ENCODE measurements around the gene CXCR6. TPM values are rescaled to one million over a fixed set of nuclear protein-coding genes. Genes with fewer than 3 reads are reported as not detected.
A peak's percentile ranks its signal among the peaks of the same experiment; 100 is the strongest.

Gene CXCR6
- total RNA-seq, 1 donor from 2014 or later = 0.33 TPM

DNA sequence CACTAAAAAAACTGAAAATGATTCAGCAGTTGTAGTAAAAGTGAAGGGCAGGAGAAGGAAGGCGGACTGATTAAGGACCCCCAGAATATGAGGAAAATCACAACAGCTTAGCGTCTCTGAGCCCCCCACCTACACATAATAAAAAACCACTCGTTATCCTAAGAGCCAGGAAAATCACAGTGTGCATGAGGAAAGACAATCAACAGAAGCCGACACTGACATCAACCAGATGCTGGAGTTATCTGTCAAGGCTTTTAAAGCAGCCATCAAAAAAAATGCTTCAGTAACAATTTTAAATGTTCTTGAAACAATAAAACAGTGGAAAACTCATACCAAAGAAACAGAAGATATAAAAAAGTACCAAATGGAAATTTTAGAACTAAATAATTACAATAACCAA is 9.7 kb upstream of the CXCR6 start:
- TF ChIP-seq CTCF (IDR thresholded peaks at IDR 0.05; ENCODE audit: borderline replicate concordance) = no peak
- no peak overlapping the region for H3K27ac ChIP-seq (replicated peaks)
- no peaks in the 10 kb centered on the region for H3K9me3 ChIP-seq (replicated peaks)
- intact Hi-C loops (cut with micrococcal nuclease) = no loop called here
- no peaks in the 10 kb centered on the region for H3K27me3 ChIP-seq (ENCODE audit: low read depth)
- no peak overlapping the region for H3K4me3 ChIP-seq
- H3K4me1 ChIP-seq = peaks cover 47% of the 10 kb centered on the region
- peaks cover 91% of the 10 kb centered on the region for H3K36me3 ChIP-seq
- no peak for DNase-seq

DNA sequence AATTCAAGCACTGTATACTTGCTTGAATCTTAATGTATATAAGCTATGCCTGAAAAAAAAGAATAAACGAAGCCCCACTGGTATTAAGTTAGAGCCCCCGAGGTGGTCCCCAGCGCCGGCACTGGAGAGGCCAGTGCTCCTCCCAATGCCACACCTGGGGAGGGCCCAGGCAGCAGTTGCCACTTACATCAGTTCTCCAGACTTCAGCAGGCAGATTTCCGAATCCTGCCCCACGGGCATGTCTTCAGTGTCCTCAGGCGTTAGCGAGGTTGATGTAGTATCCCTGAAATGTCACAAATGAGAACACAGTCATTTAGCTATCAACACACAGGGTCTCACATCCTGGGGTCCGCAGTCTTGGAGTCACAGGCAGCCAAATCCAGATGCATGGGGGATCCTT is 7.0 kb upstream of the CXCR6 start:
- no peak for DNase-seq
- intact Hi-C loops (cut with micrococcal nuclease) = no loop called here
- Histone ChIP-seq H3K27me3 (ENCODE audit: low read depth) (no peaks in the 10 kb centered on the region), H3K4me3 (no peak overlapping the region), H3K27ac (replicated peaks) (no peak overlapping the region), H3K4me1 (peaks cover 67% of the 10 kb centered on the region), H3K36me3 (peaks cover 64% of the 10 kb centered on the region), H3K9me3 (replicated peaks) (no peaks in the 10 kb centered on the region)
- no peak for TF ChIP-seq CTCF (IDR thresholded peaks at IDR 0.05; ENCODE audit: borderline replicate concordance)

DNA sequence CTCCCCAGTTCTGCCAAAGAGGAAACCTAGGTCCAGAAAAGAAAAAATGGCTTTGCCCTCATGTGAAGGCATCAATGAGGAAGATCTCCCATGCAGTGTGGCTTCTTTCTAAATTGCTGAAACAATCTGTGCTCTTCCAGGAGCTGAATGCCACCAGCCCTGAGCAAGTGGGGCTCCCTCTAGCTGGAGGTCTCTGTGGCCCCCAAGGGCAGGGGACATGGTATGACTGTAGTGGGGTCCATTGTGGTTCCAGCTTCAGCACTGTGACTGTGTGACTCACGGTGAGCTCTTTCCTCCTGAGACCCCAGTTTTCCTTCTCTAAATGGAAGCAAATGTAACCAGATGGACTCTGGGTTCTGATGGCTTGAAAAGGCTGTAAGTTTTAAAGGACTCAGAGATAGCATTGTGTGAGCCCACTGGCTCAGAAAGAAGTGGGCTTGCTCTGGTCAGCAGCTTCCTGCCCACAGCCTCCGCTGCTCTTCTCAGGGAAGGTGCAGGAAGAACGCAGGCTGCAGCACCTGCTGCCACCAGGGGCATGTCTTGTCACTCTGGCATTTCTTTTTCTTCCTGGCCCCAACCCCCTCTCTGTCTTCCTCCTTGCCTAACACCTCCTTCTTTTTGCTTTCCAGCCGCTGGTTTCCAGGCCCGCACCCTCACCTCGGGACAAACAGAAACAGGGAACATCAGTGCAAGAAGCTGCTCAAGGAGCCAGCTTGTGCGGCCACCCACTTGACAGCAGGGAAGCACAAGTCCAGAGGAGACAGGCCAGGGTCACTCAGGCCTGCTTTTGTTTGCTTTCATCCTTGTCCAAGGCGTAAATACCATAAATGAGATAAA is 5.8 kb upstream of the CXCR6 start:
- H3K27ac ChIP-seq (replicated peaks) = no peak overlapping the region
- peaks cover 64% of the 10 kb centered on the region for H3K4me1 ChIP-seq
- no peaks in the 10 kb centered on the region for H3K27me3 ChIP-seq (ENCODE audit: low read depth)
- no peak for DNase-seq
- intact Hi-C loops (cut with micrococcal nuclease) = loop anchor here (2.0 kb wide), 1 partner anchor 141 kb away; no protein-coding TSS in a partner anchor
- no peaks in the 10 kb centered on the region for H3K9me3 ChIP-seq (replicated peaks)
- TF ChIP-seq CTCF (IDR thresholded peaks at IDR 0.05; ENCODE audit: borderline replicate concordance) = no peak
- H3K36me3 ChIP-seq = peaks cover 53% of the 10 kb centered on the region
- no peak overlapping the region for H3K4me3 ChIP-seq

DNA sequence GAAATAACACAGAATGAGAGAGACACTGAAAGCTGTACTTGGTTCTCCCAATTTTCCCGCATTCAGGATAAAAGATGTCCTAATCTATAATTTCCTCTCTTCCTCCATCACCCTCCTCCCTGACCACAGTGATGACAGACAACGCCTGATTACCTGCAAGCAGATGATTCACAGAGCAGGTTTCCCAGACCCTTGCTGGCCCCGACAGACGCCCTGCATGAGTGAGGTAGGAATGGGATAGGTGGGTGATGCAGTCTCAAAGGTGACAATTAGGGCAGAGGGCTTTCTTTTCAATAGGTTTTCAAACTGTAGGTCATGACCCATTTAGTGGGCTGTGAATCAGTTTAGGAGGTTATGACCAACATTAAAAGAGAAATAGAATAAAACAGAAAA is 5.2 kb upstream of the CXCR6 start:
- peaks cover 47% of the 10 kb centered on the region for H3K36me3 ChIP-seq
- no peak for TF ChIP-seq CTCF (IDR thresholded peaks at IDR 0.05; ENCODE audit: borderline replicate concordance)

GRCh38 chr3:45938864-45939263 is 4.4 kb upstream of the CXCR6 start:
- intact Hi-C loops (cut with micrococcal nuclease) = loop anchor here (2.0 kb wide), 1 partner anchor 140 kb away; no protein-coding TSS in a partner anchor
- TF ChIP-seq CTCF (IDR thresholded peaks at IDR 0.05; ENCODE audit: borderline replicate concordance) = peak; percentile 93
- peaks cover 63% of the 10 kb centered on the region for H3K4me1 ChIP-seq
- no peaks in the 10 kb centered on the region for H3K9me3 ChIP-seq (replicated peaks)
- no peaks in the 10 kb centered on the region for H3K27me3 ChIP-seq (ENCODE audit: low read depth)
- peaks cover 39% of the 10 kb centered on the region for H3K36me3 ChIP-seq
- peak overlapping the region; percentile 14 for H3K27ac ChIP-seq (replicated peaks)
- no peak overlapping the region for H3K4me3 ChIP-seq
- DNase-seq = peak; percentile 73

More for the DNA sequence above, 5.2 kb upstream of the CXCR6 start:
- Histone ChIP-seq H3K27ac (replicated peaks) (no peak overlapping the region), H3K4me1 (peaks cover 69% of the 10 kb centered on the region), H3K27me3 (ENCODE audit: low read depth) (no peaks in the 10 kb centered on the region), H3K9me3 (replicated peaks) (no peaks in the 10 kb centered on the region), H3K4me3 (no peak overlapping the region)
- DNase-seq = no peak
- intact Hi-C loops (cut with micrococcal nuclease) = loop anchor here (2.0 kb wide), 1 partner anchor 141 kb away; no protein-coding TSS in a partner anchor

Measured in left ventricle myocardium inferior (tissue), 1 donor.